HepG2 (cell line): ENCODE results near the gene NOP9. TPM values are rescaled to one million over a fixed set of nuclear protein-coding genes. Genes with fewer than 3 reads are reported as not detected.

Source experiments
- ATAC-seq: fragments of 200-7000 bp; cut with Tn5 transposase; 3 replicates; pipeline ENCODE4 v1.9.1; 2020; ENCODE audit warnings: mild to moderate bottlenecking, moderate library complexity
- BruUV-seq: library from RNA; stranded (reverse); fragments of 400-500 nt; replicated peaks from 2 replicates; lab custom pipeline; 2021; lab: Mats Ljungman, UMichigan
- CTCF ChIA-PET: fragments of 300-600 bp; formaldehyde crosslinking; extraction: SDS; loops from one replicate; lab custom pipeline; 2021; ENCODE audit warnings: low total read pairs, inconsistent platforms, low intra/inter-chr PET ratio; lab: Yijun Ruan, JAX
- POLR2A ChIA-PET: fragments of 350-600 bp; sonication (Branson Sonifier 250); formaldehyde crosslinking; loops from one replicate; lab custom pipeline; 2020; ENCODE audit warnings: antibody characterized with exemption, inconsistent platforms; lab: Yijun Ruan, JAX
- DNase-seq: peaks from one replicate; pipeline ENCODE4 v3.0.0-alpha.2; 2015; ENCODE audit warnings: low spot score
- FAIRE-seq: peaks from 3 replicates; lab custom pipeline; 2011; peaks lifted over from hg19 to GRCh38; lab: Jason Lieb, UNC
- H2AFZ ChIP-seq: one replicate; pipeline ENCODE4 v1.6.1; 2011; ENCODE audit warnings: low read length, inconsistent platforms
- H3K27ac ChIP-seq: fragments of 300-600 bp; 3 replicates; pipeline ENCODE4 v1.8.0; 2011; ENCODE audit warnings: mixed run types, mild to moderate bottlenecking, mixed read lengths, low read length, inconsistent platforms; ENCODE audit not compliant: insufficient read depth; ENCODE audit errors: extremely low read length
- H3K27me3 ChIP-seq, 2 experiments: fragments of 200-600 bp in 1 of 2; 2 replicates in 1 of 2; 3 replicates in 1 of 2; pipeline versions ENCODE4 v1.6.0 to v1.8.0; 2011; ENCODE audit warnings: low read length in 2 of 2, mild to moderate bottlenecking in 2 of 2, moderate library complexity in 2 of 2, inconsistent platforms in 1 of 2; ENCODE audit not compliant: insufficient read depth in 2 of 2, control insufficient read depth in 1 of 2
- H3K36me3 ChIP-seq, 2 experiments: fragments of 200-600 bp in 1 of 2; replicated peaks in 1 of 2; 2 replicates in 1 of 2; 3 replicates in 1 of 2; pipeline versions ENCODE4 v1.5.1 to v1.8.0; 2011; ENCODE audit warnings: low read length in 2 of 2, inconsistent platforms in 1 of 2; ENCODE audit not compliant: insufficient read depth in 2 of 2, control insufficient read depth in 1 of 2
- H3K4me1 ChIP-seq: 2 replicates; pipeline ENCODE4 v1.5.1; 2012; ENCODE audit warnings: low read length, inconsistent platforms; ENCODE audit not compliant: insufficient read depth
- H3K4me2 ChIP-seq: 2 replicates; pipeline ENCODE4 v1.6.0; 2011; ENCODE audit warnings: low read depth, low read length, inconsistent platforms
- H3K4me3 ChIP-seq, 3 experiments: fragments of 200-600 bp in 1 of 3; sonication (generic), shearing (Covaris generic) in 1 of 3; replicated peaks in 1 of 3; 2 replicates each; pipeline ENCODE4 v1.5.1; 2011 to 2016; ENCODE audit warnings: low read length in 3 of 3, inconsistent platforms in 2 of 3, low read depth in 2 of 3, mild to moderate bottlenecking in 2 of 3, control low read depth in 1 of 3, mixed read lengths in 1 of 3; ENCODE audit not compliant: insufficient read depth in 1 of 3
- H3K79me2 ChIP-seq: one replicate; pipeline ENCODE4 v1.6.1; 2011; ENCODE audit warnings: low read length, inconsistent platforms; ENCODE audit not compliant: insufficient read depth
- H3K9ac ChIP-seq: 2 replicates; pipeline ENCODE4 v1.6.0; 2011; ENCODE audit warnings: mild to moderate bottlenecking, low read depth, low read length, inconsistent platforms; ENCODE audit not compliant: insufficient read depth
- H3K9me3 ChIP-seq: 2 replicates; pipeline ENCODE4 v1.5.1; 2012; ENCODE audit warnings: mild to moderate bottlenecking, low read length
- H4K20me1 ChIP-seq: 2 replicates; pipeline ENCODE4 v1.6.0; 2011; ENCODE audit warnings: inconsistent platforms, mild to moderate bottlenecking, low read length, moderate library complexity; ENCODE audit not compliant: insufficient read depth
- AGO2 ChIP-seq: fragments of 200-400 bp; formaldehyde crosslinking; optimal IDR thresholded peaks from 2 replicates; pipeline ENCODE3; 2017; ENCODE audit warnings: mild to moderate bottlenecking, low read depth, low read length, moderate library complexity
- HDAC6 ChIP-seq: fragments of 200-600 bp; sonication (generic); IDR thresholded peaks from 2 replicates; pipeline ENCODE4 v1.7.0; 2017; ENCODE audit warnings: mild to moderate bottlenecking, antibody characterized with exemption, low read length, low read depth
- HNRNPUL1 ChIP-seq: fragments of 200-400 bp; formaldehyde crosslinking; IDR thresholded peaks from 2 replicates; pipeline ENCODE4 v1.6.1; 2017; ENCODE audit warnings: low read depth, mild to moderate bottlenecking, low read length, moderate library complexity
- NRL ChIP-seq: sonication (generic); formaldehyde crosslinking; IDR thresholded peaks from 2 replicates; pipeline ENCODE4 v1.5.0; 2020; ENCODE audit warnings: missing genetic modification reagents, mild to moderate bottlenecking, moderate library complexity, borderline replicate concordance
- PCBP1 ChIP-seq: fragments of 200-400 bp; formaldehyde crosslinking; IDR thresholded peaks from 2 replicates; pipeline ENCODE4 v1.6.1; 2017; ENCODE audit warnings: mild to moderate bottlenecking, low read depth, low read length, borderline replicate concordance
- ZNF331 ChIP-seq: sonication (generic); formaldehyde crosslinking; IDR thresholded peaks from 2 replicates; pipeline ENCODE4 v1.4.0; 2020; ENCODE audit warnings: missing genetic modification reagents
- ZNF563 ChIP-seq: sonication (generic); formaldehyde crosslinking; IDR thresholded peaks from 2 replicates; pipeline ENCODE4 v1.8.0; 2022; ENCODE audit warnings: mild to moderate bottlenecking, moderate library complexity, missing genetic modification reagents
- ZNF564 ChIP-seq: sonication (generic); formaldehyde crosslinking; IDR thresholded peaks from 2 replicates; pipeline ENCODE4 v1.8.1; 2023; ENCODE audit warnings: mild to moderate bottlenecking, missing genetic modification reagents
- WGBS: methylation state at CpG from one replicate; pipeline ENCODE4 v1.1.6; 2017; ENCODE audit warnings: low lambda C conversion rate; 5-methylcytosine and 5-hydroxymethylcytosine counted together
- in situ Hi-C: cut with HindIII; loops from 2 replicates; pipeline ENCODE4 v1.10.0; 2017; ENCODE audit warnings: low pct_unique_long_range_greater_than_20kb; ENCODE audit not compliant: extremely low pct_ligation_motif_present
- intact Hi-C: fragments of 100-400 bp; cut with micrococcal nuclease; formaldehyde crosslinking; loops from one replicate; pipeline ENCODE4 v1.10.0; 2022; ENCODE audit not compliant: unreplicated experiment
- polyA plus RNA-seq, 8 experiments: library from polyadenylated mRNA; depleted of rRNA in 3 of 8; stranded (reverse) in 7 of 8; unstranded in 1 of 8; fragments of >200 nt; fragmentation: Illumina TruSeq in 4 of 8; extraction: Trizol in 4 of 8; gene quantifications; 2 replicates each; pipeline versions ENCODE4 v1.2.1 to v1.2.3, GENCODE V29; 2011 to 2016; ENCODE audit warnings: low read depth in 4 of 8, missing spikeins in 1 of 8, mixed read lengths in 1 of 8; ENCODE audit not compliant: insufficient read depth in 1 of 8
- total RNA-seq, 5 experiments: library from RNA; depleted of rRNA; stranded (reverse); fragments of >200 nt; fragmentation: Illumina TruSeq; extraction: Trizol; gene quantifications; 2 replicates each; pipeline ENCODE4 v1.2.3, GENCODE V29; 2016; ENCODE audit warnings: low read depth in 1 of 5
- TF ChIP-seq, protein P1 (sequence below): sonication (generic); formaldehyde crosslinking; IDR thresholded peaks from 2 replicates; pipeline ENCODE4 v1.5.0; 2020; ENCODE audit warnings: missing genetic modification reagents
- TF ChIP-seq, protein P2 (sequence below): sonication (generic); formaldehyde crosslinking; IDR thresholded peaks from 2 replicates; pipeline ENCODE4 v1.4.0; 2020; ENCODE audit warnings: missing genetic modification reagents, borderline replicate concordance
- TF ChIP-seq, protein P3 (sequence below): sonication (generic); formaldehyde crosslinking; IDR thresholded peaks from 2 replicates; pipeline ENCODE4; 2020; ENCODE audit warnings: missing genetic modification reagents, mild to moderate bottlenecking, borderline replicate concordance
- TF ChIP-seq, protein P4 (sequence below): IDR thresholded peaks from 2 replicates; pipeline ENCODE4 v1.6.1; 2016; ENCODE audit warnings: missing compliant biosample characterization, missing genetic modification reagents, borderline replicate concordance

The NOP9 gene
- total and polyA plus RNA-seq, 2 of the 13 experiments (the other 11 are each of a cell fraction or from before 2014, with no cell fraction given), result 24.5 to 61.6 TPM

DNA sequence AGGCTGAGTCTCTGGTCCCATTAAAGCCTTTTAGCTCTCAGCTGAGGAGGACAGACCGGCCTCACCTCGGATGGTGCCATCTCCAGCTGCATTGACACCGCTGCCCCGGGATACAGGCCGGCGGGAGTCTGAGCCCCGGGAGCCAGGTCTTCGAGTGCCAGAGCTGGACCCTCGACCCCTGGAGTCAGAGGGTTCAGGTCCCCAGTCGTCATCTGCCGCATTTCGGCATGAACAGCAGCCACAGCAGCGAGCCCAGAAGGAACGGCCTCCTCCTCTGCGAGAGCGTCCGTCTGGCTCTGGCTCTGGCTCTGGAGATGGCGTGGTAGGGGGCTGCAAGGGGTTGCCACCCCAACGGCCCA, 37.7 kb upstream of the NOP9 start:
- BruUV-seq, result no TSS peak
- ATAC-seq (no peak), DNase-seq (no peak), FAIRE-seq (no peak)
- Histone ChIP-seq H3K36me3 (peaks cover 9 to 19% of the 10 kb centered on the region in 2 experiments; a peak in 4 of 5 replicates), H3K79me2 (no peaks in the 10 kb centered on the region), H3K4me2 (no peak overlapping the region), H2AFZ (no peak overlapping the region), H3K9ac (no peak overlapping the region), H3K4me1 (peaks cover 16% of the 10 kb centered on the region), H3K27me3 (no peaks in the 10 kb centered on the region), H4K20me1 (no peaks in the 10 kb centered on the region), H3K4me3 (no peak overlapping the region), H3K27ac (no peak overlapping the region), H3K9me3 (no peaks in the 10 kb centered on the region)
- intact Hi-C loops, result no loop called here
- ChIA-PET POLR2A (interaction anchor here (0.8 to 16.5 kb wide), 5 partner anchors 8 to 170 kb away, joined by 3 to 435 read pairs (median 8); partner anchors contain the start of genes DHRS1, NOP9, RABGGTA and TINF2), CTCF (no interaction called here)
- 89% methylated on average over 19 of the region's 19 CpGs for WGBS
- in situ Hi-C loops, result no loop called here
- no peak for TF ChIP-seq ZNF331 (CRISPR knock-in tag)
- TF ChIP-seq, protein P1, sequence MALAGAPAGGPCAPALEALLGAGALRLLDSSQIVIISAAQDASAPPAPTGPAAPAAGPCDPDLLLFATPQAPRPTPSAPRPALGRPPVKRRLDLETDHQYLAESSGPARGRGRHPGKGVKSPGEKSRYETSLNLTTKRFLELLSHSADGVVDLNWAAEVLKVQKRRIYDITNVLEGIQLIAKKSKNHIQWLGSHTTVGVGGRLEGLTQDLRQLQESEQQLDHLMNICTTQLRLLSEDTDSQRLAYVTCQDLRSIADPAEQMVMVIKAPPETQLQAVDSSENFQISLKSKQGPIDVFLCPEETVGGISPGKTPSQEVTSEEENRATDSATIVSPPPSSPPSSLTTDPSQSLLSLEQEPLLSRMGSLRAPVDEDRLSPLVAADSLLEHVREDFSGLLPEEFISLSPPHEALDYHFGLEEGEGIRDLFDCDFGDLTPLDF, result no peak
- TF ChIP-seq, protein P2, sequence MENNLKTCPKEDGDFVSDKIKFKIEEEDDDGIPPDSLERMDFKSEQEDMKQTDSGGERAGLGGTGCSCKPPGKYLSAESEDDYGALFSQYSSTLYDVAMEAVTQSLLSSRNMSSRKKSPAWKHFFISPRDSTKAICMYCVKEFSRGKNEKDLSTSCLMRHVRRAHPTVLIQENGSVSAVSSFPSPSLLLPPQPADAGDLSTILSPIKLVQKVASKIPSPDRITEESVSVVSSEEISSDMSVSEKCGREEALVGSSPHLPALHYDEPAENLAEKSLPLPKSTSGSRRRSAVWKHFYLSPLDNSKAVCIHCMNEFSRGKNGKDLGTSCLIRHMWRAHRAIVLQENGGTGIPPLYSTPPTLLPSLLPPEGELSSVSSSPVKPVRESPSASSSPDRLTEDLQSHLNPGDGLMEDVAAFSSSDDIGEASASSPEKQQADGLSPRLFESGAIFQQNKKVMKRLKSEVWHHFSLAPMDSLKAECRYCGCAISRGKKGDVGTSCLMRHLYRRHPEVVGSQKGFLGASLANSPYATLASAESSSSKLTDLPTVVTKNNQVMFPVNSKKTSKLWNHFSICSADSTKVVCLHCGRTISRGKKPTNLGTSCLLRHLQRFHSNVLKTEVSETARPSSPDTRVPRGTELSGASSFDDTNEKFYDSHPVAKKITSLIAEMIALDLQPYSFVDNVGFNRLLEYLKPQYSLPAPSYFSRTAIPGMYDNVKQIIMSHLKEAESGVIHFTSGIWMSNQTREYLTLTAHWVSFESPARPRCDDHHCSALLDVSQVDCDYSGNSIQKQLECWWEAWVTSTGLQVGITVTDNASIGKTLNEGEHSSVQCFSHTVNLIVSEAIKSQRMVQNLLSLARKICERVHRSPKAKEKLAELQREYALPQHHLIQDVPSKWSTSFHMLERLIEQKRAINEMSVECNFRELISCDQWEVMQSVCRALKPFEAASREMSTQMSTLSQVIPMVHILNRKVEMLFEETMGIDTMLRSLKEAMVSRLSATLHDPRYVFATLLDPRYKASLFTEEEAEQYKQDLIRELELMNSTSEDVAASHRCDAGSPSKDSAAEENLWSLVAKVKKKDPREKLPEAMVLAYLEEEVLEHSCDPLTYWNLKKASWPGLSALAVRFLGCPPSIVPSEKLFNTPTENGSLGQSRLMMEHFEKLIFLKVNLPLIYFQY (CRISPR knock-in tag), result no peak
- no peak for TF ChIP-seq HNRNPUL1
- TF ChIP-seq NRL (CRISPR knock-in tag), result 0 out of 2 replicates have a peak, but pooled peaks have one; percentile 2
- TF ChIP-seq, protein P3, sequence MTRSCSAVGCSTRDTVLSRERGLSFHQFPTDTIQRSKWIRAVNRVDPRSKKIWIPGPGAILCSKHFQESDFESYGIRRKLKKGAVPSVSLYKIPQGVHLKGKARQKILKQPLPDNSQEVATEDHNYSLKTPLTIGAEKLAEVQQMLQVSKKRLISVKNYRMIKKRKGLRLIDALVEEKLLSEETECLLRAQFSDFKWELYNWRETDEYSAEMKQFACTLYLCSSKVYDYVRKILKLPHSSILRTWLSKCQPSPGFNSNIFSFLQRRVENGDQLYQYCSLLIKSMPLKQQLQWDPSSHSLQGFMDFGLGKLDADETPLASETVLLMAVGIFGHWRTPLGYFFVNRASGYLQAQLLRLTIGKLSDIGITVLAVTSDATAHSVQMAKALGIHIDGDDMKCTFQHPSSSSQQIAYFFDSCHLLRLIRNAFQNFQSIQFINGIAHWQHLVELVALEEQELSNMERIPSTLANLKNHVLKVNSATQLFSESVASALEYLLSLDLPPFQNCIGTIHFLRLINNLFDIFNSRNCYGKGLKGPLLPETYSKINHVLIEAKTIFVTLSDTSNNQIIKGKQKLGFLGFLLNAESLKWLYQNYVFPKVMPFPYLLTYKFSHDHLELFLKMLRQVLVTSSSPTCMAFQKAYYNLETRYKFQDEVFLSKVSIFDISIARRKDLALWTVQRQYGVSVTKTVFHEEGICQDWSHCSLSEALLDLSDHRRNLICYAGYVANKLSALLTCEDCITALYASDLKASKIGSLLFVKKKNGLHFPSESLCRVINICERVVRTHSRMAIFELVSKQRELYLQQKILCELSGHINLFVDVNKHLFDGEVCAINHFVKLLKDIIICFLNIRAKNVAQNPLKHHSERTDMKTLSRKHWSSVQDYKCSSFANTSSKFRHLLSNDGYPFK (CRISPR knock-in tag), result no peak
- no peak for TF ChIP-seq HDAC6
- no peak for TF ChIP-seq PCBP1
- TF ChIP-seq, protein P4, sequence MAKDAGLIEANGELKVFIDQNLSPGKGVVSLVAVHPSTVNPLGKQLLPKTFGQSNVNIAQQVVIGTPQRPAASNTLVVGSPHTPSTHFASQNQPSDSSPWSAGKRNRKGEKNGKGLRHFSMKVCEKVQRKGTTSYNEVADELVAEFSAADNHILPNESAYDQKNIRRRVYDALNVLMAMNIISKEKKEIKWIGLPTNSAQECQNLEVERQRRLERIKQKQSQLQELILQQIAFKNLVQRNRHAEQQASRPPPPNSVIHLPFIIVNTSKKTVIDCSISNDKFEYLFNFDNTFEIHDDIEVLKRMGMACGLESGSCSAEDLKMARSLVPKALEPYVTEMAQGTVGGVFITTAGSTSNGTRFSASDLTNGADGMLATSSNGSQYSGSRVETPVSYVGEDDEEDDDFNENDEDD (CRISPR knock-in tag), result no peak
- peak; percentile 22 for TF ChIP-seq AGO2
- TF ChIP-seq ZNF563, result no peak
- no peak for TF ChIP-seq ZNF564 (CRISPR knock-in tag)
